Sciatic nerve (tissue), 2 donors: ENCODE results near the gene PLA1A. TPM values are rescaled to one million over a fixed set of nuclear protein-coding genes. Genes with fewer than 3 reads are reported as not detected.
"Not testable (repeated sequence)": the region's sequence is repeated elsewhere in the genome, so short reads cannot be mapped to it uniquely, and the experiment has no call there.

ENCODE experiments used
- ATAC-seq: fragments of 200-7000 bp; cut with Tn5 transposase; one replicate; pipeline ENCODE4 v1.9.1; 2020; ENCODE audit warnings: mild to moderate bottlenecking, moderate library complexity
- DNase-seq: peaks from one replicate; pipeline ENCODE4 v3.0.0-alpha.2; 2020; ENCODE audit warnings: low spot score
- intact Hi-C: fragments of 100-400 bp; cut with DNase I; formaldehyde crosslinking; loops from one replicate; pipeline ENCODE4 v1.14.2; 2022
- total RNA-seq: library from RNA; stranded (reverse); fragmentation: NEBNext Ultra II Directional; extraction: Animal tissue kit (Norgen Biotek cat#: 25700); gene quantifications from one replicate; pipeline ENCODE4 v1.2.1, GENCODE V29; 2021
- donor health status: DM: no; HTN: no; CAD: no.
- donor health status: DM: no; HTN: no; CAD: no.

PLA1A gene
- 0.76 TPM for total RNA-seq

GRCh38 chr3:119597548-119598288 lies at the start of gene PLA1A:
Gene PLA1A, plus strand, starts transcription at chr3:119597885. Its CDS starts 29 bp downstream, at chr3:119597914.
- ATAC-seq (no peak), DNase-seq (no peak)
- intact Hi-C loops = no loop called here

GRCh38 chr3:119548341-119548740 lies 49.3 kb upstream of the PLA1A start:
- intact Hi-C loops = no loop called here
- no peak for DNase-seq
- no peak for ATAC-seq

GRCh38 chr3:119550192-119550910 lies 47.3 kb upstream of the PLA1A start:
- no peak for DNase-seq
- ATAC-seq = no peak
- intact Hi-C loops = no loop called here

- DNase-seq = no peak
- intact Hi-C loops = no loop called here
- no peak for ATAC-seq
Measured at GRCh38 chr3:119551598-119551997, 46.1 kb upstream of the PLA1A start.

GRCh38 chr3:119552928-119553327 lies 44.8 kb upstream of the PLA1A start:
- DNase-seq, intact Hi-C loops, ATAC-seq: not testable (repeated sequence)

- DNase-seq = no peak
- intact Hi-C loops = no loop called here
- no peak for ATAC-seq
Measured at GRCh38 chr3:119553823-119554415, 43.8 kb upstream of the PLA1A start.

GRCh38 chr3:119555309-119555735 lies 42.4 kb upstream of the PLA1A start:
- ATAC-seq (peak; percentile 72), DNase-seq (no peak)
- intact Hi-C loops = no loop called here

GRCh38 chr3:119555929-119556328 lies 41.8 kb upstream of the PLA1A start:
- intact Hi-C loops = no loop called here
- ATAC-seq (no peak), DNase-seq (no peak)

GRCh38 chr3:119557192-119557876 lies 40.4 kb upstream of the PLA1A start:
- no peak for DNase-seq
- intact Hi-C loops = no loop called here

GRCh38 chr3:119557877-119558269 lies 39.8 kb upstream of the PLA1A start:
- no peak for DNase-seq
- no peak for ATAC-seq
- intact Hi-C loops = no loop called here

More at GRCh38 chr3:119557192-119557876, 40.4 kb upstream of the PLA1A start:
- no peak for ATAC-seq

GRCh38 chr3:119558626-119559317 lies 38.9 kb upstream of the PLA1A start:
- DNase-seq (no peak), ATAC-seq (no peak)
- intact Hi-C loops = no loop called here

GRCh38 chr3:119559441-119559963 lies 38.2 kb upstream of the PLA1A start, which contains the start of gene CD80:
Gene CD80, minus strand, starts transcription at chr3:119559614. Its CDS starts 1,886 bp downstream, at chr3:119557728.
- ATAC-seq (peak; percentile 56), DNase-seq (no peak)

GRCh38 chr3:119560160-119560559 lies 37.5 kb upstream of the PLA1A start:
- intact Hi-C loops = no loop called here
- no peak for DNase-seq

More at GRCh38 chr3:119559441-119559963, 38.2 kb upstream of the PLA1A start, which contains the start of gene CD80:
- intact Hi-C loops = no loop called here

GRCh38 chr3:119562307-119562961 lies 35.3 kb upstream of the PLA1A start:
- no peak for DNase-seq
- intact Hi-C loops = no loop called here
- ATAC-seq = no peak

More at GRCh38 chr3:119560160-119560559, 37.5 kb upstream of the PLA1A start:
- no peak for ATAC-seq

GRCh38 chr3:119563334-119563733 lies 34.4 kb upstream of the PLA1A start:
- intact Hi-C loops, DNase-seq, ATAC-seq: not testable (repeated sequence)

GRCh38 chr3:119569156-119569555 lies 28.5 kb upstream of the PLA1A start:
- no peak for DNase-seq
- intact Hi-C loops = no loop called here
- no peak for ATAC-seq

GRCh38 chr3:119570229-119570628 lies 27.5 kb upstream of the PLA1A start:
- no peak for DNase-seq
- intact Hi-C loops = no loop called here
- peak; percentile 90 for ATAC-seq

- DNase-seq (no peak), ATAC-seq (no peak)
- intact Hi-C loops = no loop called here
Measured at GRCh38 chr3:119571230-119571629, 26.5 kb upstream of the PLA1A start.
